ENCODE results near the gene BCL3.

- no peak for TF ChIP-seq CTCF (IDR thresholded peaks at IDR 0.05)
- no peak for TF ChIP-seq POLR2A (IDR thresholded peaks at IDR 0.05)
These were observed 57.8 kb downstream of the BCL3 start for GRCh38 chr19:44806291-44806690.
